NCI-H128 (cell line): ENCODE measurements around the gene SLC4A3.
"Not testable (repeated sequence)": the region's sequence is repeated elsewhere in the genome, so short reads cannot be mapped to it uniquely, and the experiment has no call there.

ENCODE experiments used
- DNase-seq: peaks from one replicate; lab custom pipeline; 2025; ENCODE audit not compliant: unreplicated experiment; lab: John Stamatoyannopoulos, UW

SLC4A3 gene

GRCh38 chr2:219644801-219645480 lies 17.5 kb downstream of the SLC4A3 start:
- DNase-seq = no peak

GRCh38 chr2:219645631-219646527 lies 18.4 kb downstream of the SLC4A3 start:
- DNase-seq = no peak

- DNase-seq = no peak
Observed at GRCh38 chr2:219648176-219648575, 20.7 kb downstream of the SLC4A3 start.

GRCh38 chr2:219648963-219649362 lies 21.5 kb downstream of the SLC4A3 start:
- DNase-seq = no peak

GRCh38 chr2:219650426-219651248 lies 23.2 kb downstream of the SLC4A3 start:
- no peak for DNase-seq

- not testable (repeated sequence) for DNase-seq
Observed at GRCh38 chr2:219651656-219652055, 24.2 kb downstream of the SLC4A3 start.

- DNase-seq = no peak
Observed at GRCh38 chr2:219656526-219656925, 29.1 kb downstream of the SLC4A3 start.

GRCh38 chr2:219658196-219658846 lies 30.9 kb downstream of the SLC4A3 start:
- no peak for DNase-seq

- DNase-seq = no peak
Observed at GRCh38 chr2:219658874-219659273, 31.4 kb downstream of the SLC4A3 start.

GRCh38 chr2:219661197-219661954 lies 33.9 kb downstream of the SLC4A3 start:
- DNase-seq = no peak

- no peak for DNase-seq
Observed at GRCh38 chr2:219661955-219662395, 34.5 kb downstream of the SLC4A3 start.

- no peak for DNase-seq
Observed at GRCh38 chr2:219662566-219662965, 35.1 kb downstream of the SLC4A3 start.

GRCh38 chr2:219663116-219663762 lies 35.8 kb downstream of the SLC4A3 start:
- no peak for DNase-seq

GRCh38 chr2:219664041-219664440 lies 36.6 kb downstream of the SLC4A3 start:
- no peak for DNase-seq

- no peak for DNase-seq
Observed at GRCh38 chr2:219664944-219665343, 37.5 kb downstream of the SLC4A3 start.

- no peak for DNase-seq
Observed at GRCh38 chr2:219665926-219666325, 38.5 kb downstream of the SLC4A3 start.

- DNase-seq = no peak
Observed at GRCh38 chr2:219668316-219668715, 40.9 kb downstream of the SLC4A3 start.

- no peak for DNase-seq
Observed at GRCh38 chr2:219670386-219670785, 43.0 kb downstream of the SLC4A3 start.

- DNase-seq = no peak
Observed at GRCh38 chr2:219671279-219671678, 43.8 kb downstream of the SLC4A3 start.

- DNase-seq = no peak
Observed at GRCh38 chr2:219672406-219672805, 45.0 kb downstream of the SLC4A3 start.
